HG03108 (cell line): ENCODE data around the gene ZNF736.
A peak's percentile ranks its signal among the peaks of the same experiment; 100 is the strongest.
"Not testable (repeated sequence)": the region's sequence is repeated elsewhere in the genome, so short reads cannot be mapped to it uniquely, and the experiment has no call there.

ENCODE experiments used
- ATAC-seq: cut with Tn5 transposase; IDR thresholded peaks from one replicate; pipeline ENCODE4 v1.9.1; 2021; ENCODE audit warnings: moderate library complexity; ENCODE audit not compliant: unreplicated experiment

Gene ZNF736

DNA sequence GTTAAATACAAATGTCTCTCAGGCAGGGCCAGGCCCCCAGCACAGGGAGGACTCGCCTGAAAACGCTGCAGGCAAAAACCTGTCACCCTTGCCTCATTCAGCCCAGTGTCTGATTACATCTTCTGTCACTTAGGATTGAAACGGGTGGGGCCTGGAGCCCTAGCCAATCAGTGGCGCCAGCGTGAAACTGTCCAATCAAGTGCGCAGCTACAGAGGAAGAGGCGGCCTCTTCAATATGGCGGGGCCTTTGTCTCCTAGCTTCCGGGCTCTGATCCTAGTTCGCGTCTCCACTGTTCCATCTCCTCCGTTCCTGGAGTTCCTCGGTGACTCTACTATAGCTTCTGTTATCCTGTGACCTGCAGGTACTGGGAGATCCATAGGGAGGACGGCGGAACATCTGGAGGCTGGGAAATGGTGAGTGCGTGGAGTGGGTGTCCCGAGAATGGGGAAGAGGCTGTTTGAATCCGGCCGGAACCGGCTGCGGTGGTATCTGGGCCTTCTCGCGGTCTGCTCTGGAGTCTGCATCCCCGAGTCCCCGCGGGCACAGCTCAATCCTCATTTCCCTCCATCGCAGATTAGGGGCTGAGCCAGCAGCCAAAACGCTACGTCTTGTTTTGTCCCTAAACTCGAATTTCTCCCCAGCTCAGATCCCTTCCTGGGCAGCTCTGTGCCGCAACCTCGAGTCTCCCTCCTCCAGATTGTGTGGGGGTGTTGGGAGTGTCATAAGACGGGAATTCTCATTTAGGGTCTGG, at the start of gene ZNF736:
Gene ZNF736, plus strand, starts transcription at position 222 of the 752 bp plus-strand sequence. Its CDS starts 190 bp downstream, at position 412.
- ATAC-seq, result peak; percentile 100

DNA sequence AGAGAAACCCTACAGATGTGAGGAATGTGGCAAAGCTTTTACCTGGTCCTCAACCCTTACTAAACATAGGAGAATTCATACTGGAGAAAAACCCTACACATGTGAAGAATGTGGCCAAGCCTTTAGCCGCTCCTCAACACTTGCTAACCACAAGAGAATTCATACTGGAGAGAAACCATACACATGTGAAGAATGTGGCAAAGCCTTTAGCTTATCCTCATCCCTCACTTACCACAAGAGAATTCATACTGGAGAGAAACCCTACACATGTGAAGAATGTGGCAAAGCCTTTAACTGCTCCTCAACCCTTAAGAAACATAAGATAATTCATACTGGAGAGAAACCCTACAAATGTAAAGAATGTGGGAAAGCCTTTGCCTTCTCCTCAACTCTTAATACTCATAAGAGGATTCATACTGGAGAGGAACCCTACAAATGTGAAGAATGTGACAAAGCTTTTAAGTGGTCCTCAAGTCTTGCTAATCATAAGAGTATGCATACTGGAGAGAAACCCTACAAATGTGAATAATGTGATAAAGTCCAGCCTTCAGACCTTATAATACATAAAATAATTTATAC, 47.3 kb upstream of the ZNF736 start:
- ATAC-seq, result no peak

DNA sequence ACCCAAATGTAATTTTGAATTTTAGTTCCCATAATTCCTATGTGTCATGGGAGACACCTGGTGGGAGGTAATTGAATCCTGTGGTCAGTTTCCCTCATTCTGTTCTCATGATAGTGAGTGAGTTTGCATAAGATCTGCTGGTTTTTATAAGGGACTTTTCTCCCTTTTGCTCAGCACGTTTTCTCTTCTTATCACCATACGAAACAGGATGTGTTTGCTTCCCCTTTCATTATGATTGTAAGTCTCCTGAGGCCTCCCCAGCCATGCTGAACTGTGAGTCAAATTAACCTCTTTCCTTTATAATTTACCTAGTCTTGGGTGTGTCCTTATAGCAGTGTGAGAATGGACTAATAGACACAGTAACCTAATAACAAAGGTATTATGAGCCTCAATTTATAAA, 36.1 kb upstream of the ZNF736 start:
- no peak for ATAC-seq

DNA sequence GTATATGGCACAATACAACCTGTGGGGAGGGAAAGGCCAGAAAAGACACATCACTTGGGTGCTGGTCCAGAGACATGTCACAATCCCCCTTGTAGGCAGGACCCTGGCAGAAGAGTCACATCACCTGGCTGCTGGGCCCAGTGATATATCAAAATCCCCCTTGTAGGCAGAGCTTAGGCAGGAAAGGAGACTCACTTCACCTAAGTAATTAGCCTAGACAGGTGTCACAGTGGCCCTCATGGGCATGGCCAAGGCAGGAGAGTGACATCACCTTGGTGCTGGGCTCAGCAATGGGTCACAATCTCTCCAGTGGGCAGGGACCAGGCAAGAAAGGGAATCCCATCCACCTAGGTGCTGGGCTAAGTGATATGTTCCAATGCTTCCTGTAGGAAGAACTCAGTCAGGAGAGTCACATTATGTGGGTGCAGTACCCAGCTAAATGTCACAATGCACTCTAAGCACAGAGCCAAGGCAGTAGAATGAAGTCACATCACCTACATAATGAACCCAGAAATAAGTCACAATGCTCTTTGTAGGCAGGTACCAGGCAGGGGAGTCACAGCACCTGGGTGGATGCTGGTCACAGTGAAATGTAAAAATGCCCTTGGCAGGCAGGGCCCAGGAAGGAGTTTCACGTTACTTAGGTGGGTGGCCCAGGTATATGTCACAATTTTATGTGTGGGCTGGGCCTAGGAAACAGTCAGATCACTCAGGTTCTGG, 18.9 kb upstream of the ZNF736 start:
- ATAC-seq, result no peak

DNA sequence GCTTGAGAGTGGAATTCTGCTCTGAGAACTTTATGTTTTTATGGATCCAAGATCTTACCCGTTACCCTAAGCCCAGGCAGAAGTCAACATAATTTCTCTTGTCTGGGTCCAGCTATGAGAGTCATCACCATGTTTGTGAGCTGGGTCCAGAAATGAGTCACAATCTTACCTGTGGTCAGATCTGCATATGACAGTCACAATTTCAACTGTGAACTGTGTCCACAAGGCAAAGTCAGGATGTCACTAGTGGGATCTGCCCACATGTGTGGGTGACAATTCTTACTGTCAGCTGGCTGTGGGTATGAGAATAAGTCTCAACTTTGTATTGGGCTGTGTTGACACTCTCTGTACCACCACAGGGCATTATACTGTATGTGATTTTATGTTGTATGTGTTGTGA, 16.3 kb upstream of the ZNF736 start:
- ATAC-seq, result not testable (repeated sequence)

DNA sequence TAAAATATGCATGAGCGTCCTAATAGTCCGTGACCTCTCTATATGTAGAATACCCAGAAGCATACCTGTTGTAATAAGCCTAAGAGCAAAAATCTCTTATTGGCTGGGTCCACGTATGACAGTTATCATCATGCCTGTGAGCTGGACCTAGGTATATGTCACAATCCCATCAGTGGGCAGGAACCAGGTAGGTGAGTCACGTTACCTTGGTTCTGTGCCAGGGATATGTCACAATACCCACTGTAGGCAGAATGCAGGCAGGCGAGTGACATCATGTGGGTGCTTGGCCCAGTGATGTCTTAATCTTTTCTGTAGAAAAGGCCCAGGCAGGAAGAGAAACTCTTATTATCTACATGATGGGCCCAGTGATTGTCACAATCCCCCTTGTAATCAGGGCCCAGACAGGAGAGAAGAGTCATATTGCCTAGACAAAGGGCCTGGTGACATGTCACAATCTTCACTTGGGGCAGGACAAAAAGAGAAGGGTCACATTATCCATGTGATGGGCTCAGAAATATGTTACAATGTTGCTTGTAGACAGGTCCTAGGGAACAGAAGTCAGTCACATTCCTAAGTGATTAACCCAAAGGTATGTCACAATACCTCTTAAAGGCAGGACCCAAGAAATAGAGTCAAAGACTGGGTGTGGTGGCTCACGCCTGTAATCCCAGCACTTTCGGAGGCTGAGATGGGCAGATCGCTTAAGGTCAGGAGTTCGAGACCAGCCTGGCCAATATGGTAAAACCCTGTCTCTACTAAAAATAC, 12.9 kb upstream of the ZNF736 start:
- no peak for ATAC-seq

DNA sequence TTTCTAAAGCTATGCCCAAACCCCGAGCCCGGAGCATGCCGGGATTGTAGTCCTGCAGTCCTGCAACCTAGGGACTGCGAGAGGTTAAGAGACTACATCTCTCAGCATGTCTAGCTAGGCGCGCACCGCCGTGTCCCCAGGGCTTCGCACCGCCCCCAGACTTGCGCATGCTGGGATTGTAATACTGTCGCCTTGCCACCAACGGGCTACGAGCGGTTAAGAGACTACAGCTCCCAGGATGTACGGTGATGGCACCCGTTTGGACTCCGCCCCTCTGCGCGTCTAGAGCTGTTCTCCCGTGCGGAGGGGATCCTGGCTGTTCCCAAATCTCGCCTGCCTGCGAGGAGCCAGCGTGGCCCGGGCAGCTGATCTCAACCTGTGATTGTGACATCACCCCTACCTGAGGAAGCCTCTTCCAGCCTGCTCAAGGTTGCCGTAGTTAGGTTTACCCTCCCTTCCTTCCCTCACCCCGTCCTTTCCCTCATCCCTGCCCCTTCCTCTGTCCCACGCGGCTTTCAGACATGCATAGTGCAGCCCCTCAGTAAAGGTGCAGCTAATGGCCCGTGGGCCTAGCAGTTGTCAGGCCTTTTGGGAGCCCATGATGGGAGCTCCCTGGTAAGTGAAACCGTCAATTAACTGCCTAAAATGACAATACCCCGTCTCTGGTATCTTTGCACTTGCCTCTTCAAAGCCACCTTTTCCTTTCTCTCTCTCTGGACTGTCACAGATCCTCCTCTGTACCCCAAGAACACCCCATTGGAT, 6.3 kb upstream of the ZNF736 start:
- ATAC-seq, result peak; percentile 98

DNA sequence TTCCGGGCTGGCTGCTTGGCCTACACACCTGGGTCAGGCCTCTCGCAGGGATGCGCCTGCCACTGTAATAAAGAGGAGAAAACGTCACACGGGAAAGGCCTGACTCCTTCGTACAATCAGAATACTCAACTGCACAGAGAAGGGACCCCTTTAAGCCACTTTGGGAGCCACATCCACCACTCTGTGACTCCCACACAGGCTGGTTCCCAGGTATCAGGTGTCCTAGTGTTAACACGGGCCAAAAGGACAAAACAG, 5.8 kb upstream of the ZNF736 start:
- no peak for ATAC-seq

DNA sequence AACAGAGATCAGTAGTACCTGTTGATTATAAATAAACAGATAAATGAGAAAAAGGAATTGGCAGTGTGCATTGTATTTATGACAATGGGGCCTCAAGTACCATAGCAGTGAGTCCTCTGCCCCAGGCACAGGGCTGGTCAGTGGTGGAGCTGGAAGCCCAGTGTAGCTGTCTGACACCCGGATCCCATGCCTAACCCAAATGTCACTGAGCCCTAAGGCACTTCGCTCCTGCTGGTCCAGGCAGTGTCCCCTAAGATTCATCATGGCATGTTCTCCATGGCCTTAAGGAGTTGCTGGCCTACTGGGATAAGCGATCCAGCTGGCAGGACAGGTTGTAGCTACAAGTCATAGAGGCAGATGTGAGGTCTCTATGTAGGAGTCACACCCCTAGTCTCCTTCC, 3.3 kb upstream of the ZNF736 start:
- no peak for ATAC-seq

DNA sequence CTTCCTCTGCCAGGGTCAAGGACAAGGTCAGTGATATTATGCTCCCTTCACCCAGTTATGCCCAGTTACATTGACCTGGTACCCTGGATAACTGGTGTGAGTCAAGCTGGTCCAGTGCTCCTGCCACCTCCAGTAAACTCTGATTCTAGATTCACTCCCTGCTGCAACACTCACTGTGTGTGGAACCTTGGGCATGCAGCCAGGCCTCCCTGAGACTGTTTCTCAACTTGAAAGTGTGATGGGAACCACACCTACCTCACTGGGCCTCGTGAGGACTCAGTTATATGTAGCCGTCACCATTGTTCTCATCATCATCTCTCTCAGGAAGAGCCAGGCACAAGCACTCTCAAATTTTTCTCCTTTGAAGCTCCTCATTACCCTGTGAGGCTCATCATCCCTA, 935 bp upstream of the ZNF736 start:
- ATAC-seq, result no peak

DNA sequence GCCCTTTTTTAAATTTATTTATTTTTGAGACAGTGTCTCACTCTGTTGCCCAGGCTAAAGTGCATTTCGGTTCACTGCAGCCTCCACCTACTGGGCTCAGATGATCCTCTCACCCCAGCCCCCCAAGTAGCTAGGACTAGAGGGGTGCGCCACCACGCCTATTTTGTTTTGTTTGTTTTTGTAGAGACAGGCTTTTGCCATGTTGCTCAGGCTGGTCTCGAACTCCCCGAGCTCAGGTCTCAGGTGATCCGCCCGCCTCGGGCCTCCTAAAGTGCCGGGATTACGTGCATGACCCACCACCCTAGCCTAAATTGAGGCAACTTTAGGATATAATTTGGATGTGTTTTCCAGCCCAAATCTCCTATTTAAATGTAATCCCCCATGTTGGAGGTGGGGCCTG, 805 bp downstream of the ZNF736 start:
- ATAC-seq, result no peak

DNA sequence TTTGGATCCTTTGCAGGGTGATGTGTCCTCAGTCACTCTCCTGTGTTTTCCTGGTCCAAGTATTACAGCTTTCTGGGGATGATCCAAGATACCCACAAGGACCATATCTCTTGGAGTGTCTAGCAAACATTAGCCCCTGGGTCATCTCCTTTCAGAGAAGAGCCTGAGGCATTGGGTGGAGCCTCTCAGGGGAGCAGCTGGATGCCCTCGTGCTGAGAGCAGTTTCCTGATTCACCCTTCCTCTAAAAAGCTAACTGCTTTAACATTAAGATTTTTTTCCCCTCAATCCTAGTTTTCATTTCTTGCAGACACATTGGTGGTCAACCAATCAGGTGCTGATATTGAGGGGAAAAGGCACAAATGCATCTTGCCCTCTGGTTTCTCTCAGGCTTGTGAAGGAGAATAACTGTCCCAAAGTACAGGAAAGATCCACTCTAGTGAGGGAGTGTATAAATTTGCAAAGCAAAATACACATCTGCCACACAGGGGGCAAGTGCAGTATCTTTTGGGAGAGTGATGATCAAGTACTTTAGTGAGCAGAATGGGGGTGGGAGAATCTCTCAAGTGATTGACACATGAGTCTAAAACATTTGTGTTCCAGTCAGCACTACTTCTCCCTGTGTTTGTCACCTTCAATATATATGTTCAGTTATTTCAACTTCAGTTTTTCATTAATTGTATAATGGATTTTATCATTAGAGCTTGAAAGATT, 2.4 kb downstream of the ZNF736 start:
- not testable (repeated sequence) for ATAC-seq

DNA sequence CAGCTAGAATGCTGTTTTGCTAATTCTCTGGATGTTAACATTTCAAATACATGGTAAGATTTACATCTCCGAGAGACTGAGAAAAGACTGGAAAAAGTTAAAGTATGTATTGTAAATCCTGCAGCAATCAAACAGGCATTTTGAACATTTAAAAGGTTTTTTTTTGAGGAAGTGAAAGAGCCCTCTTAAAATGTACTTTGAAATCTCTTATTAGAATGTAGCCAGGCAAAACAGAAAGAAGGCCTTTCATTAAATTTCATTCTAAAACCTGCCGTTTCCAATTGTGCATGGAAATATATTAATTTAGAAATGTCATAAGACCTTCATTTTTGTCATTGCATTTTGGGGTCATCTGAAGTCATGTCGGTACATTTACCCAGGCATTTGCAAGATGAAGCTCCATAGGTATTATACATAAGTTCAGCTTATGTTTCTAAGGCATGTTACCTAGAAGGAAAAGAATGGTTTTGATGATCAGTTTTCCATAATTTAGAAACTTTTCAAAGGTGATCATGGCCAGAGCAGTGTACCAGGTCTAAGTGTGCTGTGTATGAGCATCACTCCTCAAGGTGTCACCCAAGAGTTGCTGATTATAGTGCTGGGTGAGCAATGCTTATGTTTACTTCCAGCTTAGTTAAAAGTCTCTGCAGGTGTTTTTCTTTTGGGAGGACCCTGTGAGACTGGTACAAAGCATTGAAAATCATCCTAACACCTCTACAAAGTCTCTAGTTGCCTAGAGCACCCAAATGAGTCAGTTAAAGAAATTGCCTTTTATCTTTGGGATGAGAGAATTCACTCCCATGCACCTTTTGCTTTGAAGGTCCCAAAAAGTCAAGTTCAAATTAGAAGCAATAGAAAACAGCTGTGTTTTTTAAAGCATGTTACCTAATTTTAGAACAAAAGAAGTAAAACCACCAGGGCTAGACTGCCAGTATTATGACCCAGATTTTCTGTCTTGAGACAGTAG, 7.1 kb downstream of the ZNF736 start:
- ATAC-seq, result no peak

DNA sequence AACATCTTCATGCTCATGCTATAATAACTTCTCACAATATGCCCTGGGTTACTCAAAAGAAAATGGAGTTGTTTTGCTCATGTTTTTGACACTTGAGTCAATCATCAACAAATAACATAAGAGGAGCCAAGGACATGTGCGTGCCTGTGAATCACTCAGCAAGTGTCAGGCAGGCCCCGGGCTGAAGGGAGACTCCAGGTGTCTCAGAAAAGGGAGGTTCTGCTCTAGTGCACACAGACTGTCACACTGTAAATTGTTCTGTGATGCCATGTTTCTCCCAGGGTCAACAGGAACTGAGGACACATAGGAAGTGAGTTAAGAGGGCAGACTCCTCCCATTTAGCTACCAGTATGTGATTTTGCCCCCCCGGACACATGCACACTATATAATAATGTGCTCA, 10.4 kb downstream of the ZNF736 start:
- ATAC-seq, result not testable (repeated sequence)

DNA sequence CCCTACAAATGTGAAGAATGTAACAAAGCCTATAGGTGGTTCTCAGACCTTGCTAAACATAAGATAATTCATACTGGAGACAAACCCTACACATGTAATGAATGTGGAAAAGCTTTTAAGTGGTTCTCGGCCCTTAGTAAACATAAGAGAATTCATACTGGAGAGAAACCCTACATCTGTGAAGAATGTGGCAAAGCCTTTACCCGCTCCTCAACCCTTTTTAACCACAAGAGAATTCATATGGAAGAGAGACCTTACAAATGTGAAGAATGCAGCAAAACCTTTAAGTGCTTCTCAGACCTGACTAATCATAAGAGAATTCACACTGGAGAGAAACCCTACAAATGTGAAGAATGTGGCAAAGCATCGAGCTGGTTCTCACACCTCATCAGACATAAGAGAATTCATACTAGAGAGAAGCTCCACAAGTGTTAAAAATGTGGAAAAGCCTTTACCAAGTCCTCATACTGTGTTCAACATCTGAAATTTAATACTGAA, 35.0 kb downstream of the ZNF736 start:
- ATAC-seq, result not testable (repeated sequence)

DNA sequence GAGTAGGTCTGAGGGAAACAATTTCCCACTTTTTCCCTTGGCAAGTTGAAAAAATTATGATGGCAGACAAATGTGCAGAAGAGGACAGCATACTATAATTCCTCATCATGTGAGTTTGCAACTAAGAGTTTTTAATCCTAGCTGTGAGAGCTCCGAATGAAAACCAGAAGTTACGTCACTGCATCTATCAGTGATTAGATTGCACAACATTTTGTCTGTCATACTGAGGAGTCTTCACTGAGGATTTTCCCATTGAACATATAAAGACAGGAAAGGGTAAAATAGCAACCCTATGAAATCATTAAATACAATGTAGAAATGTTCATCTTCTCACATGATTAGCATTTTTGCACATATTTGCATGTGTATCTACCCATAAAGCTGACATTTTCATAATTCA, 45.8 kb downstream of the ZNF736 start:
- ATAC-seq, result no peak

DNA sequence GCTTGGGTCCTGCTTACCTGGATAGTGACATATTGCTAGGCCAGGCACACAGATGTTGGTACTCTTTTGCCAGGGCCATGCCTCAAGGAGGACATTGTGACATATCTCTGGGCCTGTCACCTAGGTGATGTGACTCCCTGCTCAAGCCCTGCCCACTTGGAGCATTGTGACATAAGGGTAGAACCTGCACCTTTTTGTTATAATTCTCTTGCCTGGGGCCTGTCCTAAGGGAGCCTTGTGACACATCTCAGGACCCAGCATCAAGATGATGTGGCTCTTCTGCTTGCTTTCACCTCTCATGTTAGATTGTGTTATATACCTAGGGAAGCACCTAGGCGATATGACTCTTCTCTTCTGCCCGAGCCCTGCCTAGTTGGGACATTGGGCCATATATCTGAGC, 57.4 kb downstream of the ZNF736 start:
- no peak for ATAC-seq

DNA sequence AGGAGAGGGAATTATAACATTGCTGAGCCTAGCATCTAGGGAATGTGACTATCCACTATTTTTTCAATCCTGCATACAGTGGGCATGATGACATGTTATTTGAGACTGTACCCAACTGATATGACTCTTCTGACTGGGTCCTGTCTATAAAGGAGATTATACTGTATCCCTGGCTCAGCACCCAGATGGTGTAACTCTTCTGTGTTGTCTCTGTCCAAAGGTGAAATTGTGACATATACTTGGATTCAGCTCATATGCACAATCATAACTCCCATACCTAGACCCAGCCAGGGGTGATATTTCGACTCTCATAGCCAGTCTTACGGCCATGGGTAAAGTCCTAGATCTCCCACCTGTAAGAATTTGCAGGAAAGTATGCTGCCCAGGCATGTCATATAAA, 59.3 kb downstream of the ZNF736 start:
- no peak for ATAC-seq

DNA sequence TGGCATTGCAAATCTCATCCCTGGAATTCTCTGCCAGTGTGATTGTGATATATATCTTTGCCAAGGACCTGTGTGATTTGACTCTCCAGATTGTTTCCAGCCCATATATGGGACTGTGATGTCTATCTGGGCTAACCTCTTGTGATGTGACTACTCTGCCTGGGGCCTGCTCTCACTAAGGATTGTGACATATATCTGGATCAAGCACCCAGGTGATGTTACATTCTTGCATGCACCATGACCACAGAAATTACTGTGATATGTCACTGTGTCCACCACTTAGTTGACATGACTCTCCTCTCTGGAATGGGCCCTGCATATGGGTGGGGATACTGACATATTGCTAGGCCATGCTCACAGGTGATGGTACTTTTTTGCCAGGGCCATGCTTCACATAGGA, 86.6 kb downstream of the ZNF736 start:
- ATAC-seq, result no peak
